ENCODE results near the gene THBS3. TPM values are rescaled to one million over a fixed set of nuclear protein-coding genes. Genes with fewer than 3 reads are reported as not detected.

Gene THBS3
- total and polyA plus RNA-seq, 2 of the 13 experiments (the other 11 are each of a cell fraction or from before 2014, with no cell fraction given) = 0.86 to 3.6 TPM

DNA sequence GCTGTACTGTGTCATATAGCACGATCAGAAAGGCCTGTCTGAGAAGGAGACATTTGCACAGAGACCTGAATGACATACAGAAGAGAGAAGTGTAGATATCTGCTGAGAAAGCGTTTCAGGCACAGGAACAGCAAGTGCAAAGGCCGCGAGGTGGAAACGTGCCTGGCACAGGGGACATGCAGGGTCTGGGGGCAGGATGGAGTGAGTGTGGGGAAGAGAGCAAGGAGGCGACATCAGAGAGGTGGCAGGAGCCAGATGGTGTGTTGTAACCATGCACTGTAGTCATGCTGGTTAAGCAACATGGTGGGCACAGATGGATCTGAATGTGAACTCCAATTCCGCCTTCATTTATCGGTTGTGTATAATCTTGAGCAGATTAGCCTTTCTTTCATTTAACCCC, 47.6 kb downstream of the THBS3 start (continued):
- TF ChIP-seq, protein P1, sequence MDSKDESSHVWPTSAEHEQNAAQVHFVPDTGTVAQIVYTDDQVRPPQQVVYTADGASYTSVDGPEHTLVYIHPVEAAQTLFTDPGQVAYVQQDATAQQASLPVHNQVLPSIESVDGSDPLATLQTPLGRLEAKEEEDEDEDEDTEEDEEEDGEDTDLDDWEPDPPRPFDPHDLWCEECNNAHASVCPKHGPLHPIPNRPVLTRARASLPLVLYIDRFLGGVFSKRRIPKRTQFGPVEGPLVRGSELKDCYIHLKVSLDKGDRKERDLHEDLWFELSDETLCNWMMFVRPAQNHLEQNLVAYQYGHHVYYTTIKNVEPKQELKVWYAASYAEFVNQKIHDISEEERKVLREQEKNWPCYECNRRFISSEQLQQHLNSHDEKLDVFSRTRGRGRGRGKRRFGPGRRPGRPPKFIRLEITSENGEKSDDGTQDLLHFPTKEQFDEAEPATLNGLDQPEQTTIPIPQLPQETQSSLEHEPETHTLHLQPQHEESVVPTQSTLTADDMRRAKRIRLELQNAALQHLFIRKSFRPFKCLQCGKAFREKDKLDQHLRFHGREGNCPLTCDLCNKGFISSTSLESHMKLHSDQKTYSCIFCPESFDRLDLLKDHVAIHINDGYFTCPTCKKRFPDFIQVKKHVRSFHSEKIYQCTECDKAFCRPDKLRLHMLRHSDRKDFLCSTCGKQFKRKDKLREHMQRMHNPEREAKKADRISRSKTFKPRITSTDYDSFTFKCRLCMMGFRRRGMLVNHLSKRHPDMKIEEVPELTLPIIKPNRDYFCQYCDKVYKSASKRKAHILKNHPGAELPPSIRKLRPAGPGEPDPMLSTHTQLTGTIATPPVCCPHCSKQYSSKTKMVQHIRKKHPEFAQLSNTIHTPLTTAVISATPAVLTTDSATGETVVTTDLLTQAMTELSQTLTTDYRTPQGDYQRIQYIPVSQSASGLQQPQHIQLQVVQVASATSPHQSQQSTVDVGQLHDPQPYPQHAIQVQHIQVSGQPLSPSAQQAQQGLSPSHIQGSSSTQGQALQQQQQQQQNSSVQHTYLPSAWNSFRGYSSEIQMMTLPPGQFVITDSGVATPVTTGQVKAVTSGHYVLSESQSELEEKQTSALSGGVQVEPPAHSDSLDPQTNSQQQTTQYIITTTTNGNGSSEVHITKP (CRISPR knock-in tag; IDR thresholded peaks at IDR 0.05; ENCODE audit: low read depth) = no peak
- TF ChIP-seq, protein P2, sequence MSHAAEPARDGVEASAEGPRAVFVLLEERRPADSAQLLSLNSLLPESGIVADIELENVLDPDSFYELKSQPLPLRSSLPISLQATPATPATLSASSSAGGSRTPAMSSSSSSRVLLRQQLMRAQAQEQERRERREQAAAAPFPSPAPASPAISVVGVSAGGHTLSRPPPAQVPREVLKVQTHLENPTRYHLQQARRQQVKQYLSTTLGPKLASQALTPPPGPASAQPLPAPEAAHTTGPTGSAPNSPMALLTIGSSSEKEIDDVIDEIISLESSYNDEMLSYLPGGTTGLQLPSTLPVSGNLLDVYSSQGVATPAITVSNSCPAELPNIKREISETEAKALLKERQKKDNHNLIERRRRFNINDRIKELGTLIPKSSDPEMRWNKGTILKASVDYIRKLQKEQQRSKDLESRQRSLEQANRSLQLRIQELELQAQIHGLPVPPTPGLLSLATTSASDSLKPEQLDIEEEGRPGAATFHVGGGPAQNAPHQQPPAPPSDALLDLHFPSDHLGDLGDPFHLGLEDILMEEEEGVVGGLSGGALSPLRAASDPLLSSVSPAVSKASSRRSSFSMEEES (CRISPR knock-in tag; IDR thresholded peaks at IDR 0.05) = no peak
- TF ChIP-seq CBX2 (IDR thresholded peaks at IDR 0.05; ENCODE audit: low read depth, low read length) (no peak), CBX2 (CRISPR knock-in tag; IDR thresholded peaks at IDR 0.05; ENCODE audit: low read depth) (no peak), ZNF784 (CRISPR knock-in tag; IDR thresholded peaks at IDR 0.05; ENCODE audit: borderline replicate concordance) (no peak), HMGXB4 (CRISPR knock-in tag; IDR thresholded peaks at IDR 0.05; ENCODE audit: borderline replicate concordance in 1 of 2, low read depth in 1 of 2) (no peak)
- TF ChIP-seq, protein P3, sequence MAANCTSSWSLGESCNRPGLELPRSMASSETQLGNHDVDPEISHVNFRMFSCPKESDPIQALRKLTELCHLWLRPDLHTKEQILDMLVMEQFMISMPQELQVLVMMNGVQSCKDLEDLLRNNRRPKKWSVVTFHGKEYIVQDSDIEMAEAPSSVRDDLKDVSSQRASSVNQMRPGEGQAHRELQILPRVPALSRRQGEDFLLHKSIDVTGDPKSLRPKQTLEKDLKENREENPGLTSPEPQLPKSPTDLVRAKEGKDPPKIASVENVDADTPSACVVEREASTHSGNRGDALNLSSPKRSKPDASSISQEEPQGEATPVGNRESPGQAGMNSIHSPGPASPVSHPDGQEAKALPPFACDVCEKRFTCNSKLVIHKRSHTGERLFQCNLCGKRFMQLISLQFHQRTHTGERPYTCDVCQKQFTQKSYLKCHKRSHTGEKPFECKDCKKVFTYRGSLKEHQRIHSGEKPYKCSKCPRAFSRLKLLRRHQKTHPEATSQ (CRISPR knock-in tag; IDR thresholded peaks at IDR 0.05; ENCODE audit: borderline replicate concordance) = no peak
